GM13976 (cell line): ENCODE data around the gene TLE3.

Source experiments
- DNase-seq: peaks from one replicate; pipeline ENCODE4 v3.0.0; 2012; ENCODE audit warnings: low spot score
- CTCF ChIP-seq: IDR thresholded peaks from 2 replicates; pipeline ENCODE4 v1.5.1; 2012; ENCODE audit warnings: borderline replicate concordance, mild to moderate bottlenecking; ENCODE audit not compliant: insufficient read depth; ENCODE audit errors: extremely low read depth, missing control alignments, control extremely low read depth
- in situ Hi-C: fragments of 300-500 bp; cut with MboI; formaldehyde crosslinking; loops from one replicate; pipeline ENCODE4 v1.12.0; 2022; ENCODE audit warnings: low sequenced_read_pairs, mixed read lengths, inconsistent platforms; ENCODE audit not compliant: unreplicated experiment

TLE3 gene

GRCh38 chr15:70053001-70053715 lies 44.6 kb downstream of the TLE3 start:
- no peak for TF ChIP-seq CTCF
- in situ Hi-C loops = no loop called here
- no peak for DNase-seq

GRCh38 chr15:70051948-70052633 lies 45.6 kb downstream of the TLE3 start:
- DNase-seq = no peak
- in situ Hi-C loops = no loop called here

GRCh38 chr15:70050970-70051369 lies 46.7 kb downstream of the TLE3 start:
- TF ChIP-seq CTCF = no peak
- in situ Hi-C loops = no loop called here
- no peak for DNase-seq

More at GRCh38 chr15:70051948-70052633, 45.6 kb downstream of the TLE3 start:
- no peak for TF ChIP-seq CTCF

GRCh38 chr15:70050441-70050840 lies 47.3 kb downstream of the TLE3 start:
- TF ChIP-seq CTCF = no peak
- in situ Hi-C loops = no loop called here

GRCh38 chr15:70049701-70050301 lies 47.9 kb downstream of the TLE3 start:
- no peak for DNase-seq
- no peak for TF ChIP-seq CTCF
- in situ Hi-C loops = no loop called here

More at GRCh38 chr15:70050441-70050840, 47.3 kb downstream of the TLE3 start:
- no peak for DNase-seq

- in situ Hi-C loops = no loop called here
- no peak for DNase-seq
- no peak for TF ChIP-seq CTCF
Measured at GRCh38 chr15:70048578-70049514, 48.9 kb downstream of the TLE3 start.
